A673 (cell line): ENCODE measurements around the gene SPATA24. TPM values are rescaled to one million over a fixed set of nuclear protein-coding genes. Genes with fewer than 3 reads are reported as not detected.

ENCODE experiments used
- BruUV-seq: library from RNA; stranded (reverse); fragments of 400-500 nt; replicated peaks from 2 replicates; lab custom pipeline; 2021; lab: Mats Ljungman, UMichigan
- CTCF ChIA-PET: fragments of 300-600 bp; sonication (Branson Sonifier 250); formaldehyde crosslinking; loops from one replicate; lab custom pipeline; 2022; ENCODE audit warnings: antibody characterized with exemption; lab: Charles Lee
- POLR2A ChIA-PET: fragments of 300-600 bp; sonication (Branson Sonifier 250); formaldehyde crosslinking; loops from one replicate; lab custom pipeline; 2022; ENCODE audit warnings: antibody characterized with exemption; ENCODE audit not compliant: low non-redundant PET; lab: Charles Lee
- DNase-seq: peaks from one replicate; pipeline ENCODE4 v3.0.0-alpha.2; 2015; ENCODE audit warnings: low spot score
- H3K27ac ChIP-seq: fragments of 200-600 bp; sonication (generic); 2 replicates; pipeline ENCODE4 v1.5.1; 2016; ENCODE audit warnings: mixed run types, low read depth, mild to moderate bottlenecking, mixed read lengths, antibody characterized with exemption, low read length; ENCODE audit not compliant: poor library complexity, severe bottlenecking
- H3K27me3 ChIP-seq: fragments of 200-600 bp; sonication (generic); replicated peaks from 2 replicates; pipeline ENCODE4 v1.6.1; 2017; ENCODE audit warnings: mixed run types, low read depth, mild to moderate bottlenecking, mixed read lengths, antibody characterized with exemption, low read length; ENCODE audit not compliant: insufficient read depth, poor library complexity
- H3K36me3 ChIP-seq: fragments of 200-600 bp; sonication (generic); 2 replicates; pipeline ENCODE4 v1.6.1; 2016; ENCODE audit warnings: mixed run types, mild to moderate bottlenecking, mixed read lengths, antibody characterized with exemption, low read length; ENCODE audit not compliant: insufficient read depth, poor library complexity, severe bottlenecking
- H3K4me1 ChIP-seq: fragments of 200-600 bp; sonication (generic); 2 replicates; pipeline ENCODE4 v1.6.1; 2017; ENCODE audit warnings: mixed run types, mild to moderate bottlenecking, mixed read lengths, antibody characterized with exemption, low read length; ENCODE audit not compliant: insufficient read depth, poor library complexity, severe bottlenecking
- H3K4me3 ChIP-seq: fragments of 200-600 bp; sonication (generic); 2 replicates; pipeline ENCODE4 v1.5.1; 2016; ENCODE audit warnings: low read depth, mixed run types, mild to moderate bottlenecking, mixed read lengths, low read length; ENCODE audit not compliant: poor library complexity, severe bottlenecking
- H3K9me3 ChIP-seq: fragments of 200-600 bp; sonication (generic); 2 replicates; pipeline ENCODE4 v1.6.1; 2016; ENCODE audit warnings: mixed run types, low read depth, mild to moderate bottlenecking, mixed read lengths, antibody characterized with exemption, low read length; ENCODE audit not compliant: poor library complexity, severe bottlenecking
- CTCF ChIP-seq: fragments of 300-800, 200-600 bp; sonication (generic); conservative IDR thresholded peaks from 2 replicates; pipeline ENCODE4 v1.5.1; 2017; ENCODE audit warnings: low read depth, mild to moderate bottlenecking, antibody characterized with exemption, low read length, moderate library complexity, mixed read lengths
- EZH2 ChIP-seq: fragments of 200-600 bp; sonication (generic); IDR thresholded peaks from 2 replicates; pipeline ENCODE4 v1.6.1; 2017; ENCODE audit warnings: borderline replicate concordance, low read depth, mild to moderate bottlenecking, mixed read lengths, antibody characterized with exemption, low read length; ENCODE audit not compliant: poor library complexity, severe bottlenecking
- intact Hi-C: fragments of 100-400 bp; cut with micrococcal nuclease; formaldehyde crosslinking; loops from one replicate; pipeline ENCODE4 v1.10.0; 2022; ENCODE audit not compliant: unreplicated experiment
- total RNA-seq: library from RNA; stranded (reverse); gene quantifications from 2 replicates; pipeline ENCODE4 v1.2.3, GENCODE V29; 2021

The SPATA24 gene
- total RNA-seq, 1 experiment from 2014 or later, result 4.2 TPM

GRCh38 chr5:139377226-139377625 is 26.7 kb downstream of the SPATA24 start:
- POLR2A ChIA-PET, result no interaction called here
- no peak for TF ChIP-seq CTCF

GRCh38 chr5:139376364-139376763 is 27.5 kb downstream of the SPATA24 start:
- no peak for DNase-seq
- no peak overlapping the region for H3K4me3 ChIP-seq
- CTCF ChIA-PET, result no interaction called here
- H3K27me3 ChIP-seq, result no peaks in the 10 kb centered on the region
- H3K9me3 ChIP-seq, result no peaks in the 10 kb centered on the region
- no peak overlapping the region for H3K27ac ChIP-seq
- no peaks in the 10 kb centered on the region for H3K4me1 ChIP-seq
- intact Hi-C loops, result no loop called here
- no peak for TF ChIP-seq EZH2
- TF ChIP-seq CTCF, result no peak
- peaks cover 8% of the 10 kb centered on the region for H3K36me3 ChIP-seq
- POLR2A ChIA-PET, result no interaction called here
- BruUV-seq, result no TSS peak

More at GRCh38 chr5:139377226-139377625, 26.7 kb downstream of the SPATA24 start:
- Histone ChIP-seq H3K4me3 (no peak overlapping the region), H3K4me1 (no peaks in the 10 kb centered on the region), H3K36me3 (peaks cover 3% of the 10 kb centered on the region), H3K27me3 (no peaks in the 10 kb centered on the region), H3K27ac (no peak overlapping the region), H3K9me3 (no peaks in the 10 kb centered on the region)
- DNase-seq, result no peak
- no TSS peak for BruUV-seq
- intact Hi-C loops, result no loop called here
- CTCF ChIA-PET, result no interaction called here

DNA sequence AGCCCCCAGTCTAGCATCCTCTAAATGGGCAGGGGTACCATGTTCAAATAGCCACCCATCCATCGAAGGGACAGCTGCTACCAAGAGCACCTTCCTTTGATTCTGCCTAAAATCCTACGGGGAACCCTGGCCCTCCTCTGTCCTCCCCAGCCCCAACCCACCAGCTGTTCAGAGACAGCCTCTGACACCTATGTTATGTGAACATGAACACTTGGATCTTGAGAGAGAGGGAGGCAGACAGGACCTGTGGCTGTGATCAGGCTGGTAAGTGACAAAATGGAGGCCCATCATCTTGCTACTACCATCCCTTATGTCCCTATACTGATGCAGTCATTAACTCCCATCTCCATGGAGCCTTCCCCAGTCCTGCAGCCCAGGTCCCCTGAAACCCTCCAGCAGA is 29.0 kb downstream of the SPATA24 start:
- TF ChIP-seq EZH2, result no peak
- no peak for TF ChIP-seq CTCF
- no TSS peak for BruUV-seq
- intact Hi-C loops, result no loop called here
- CTCF ChIA-PET, result no interaction called here
- H3K27ac ChIP-seq, result no peak overlapping the region
- POLR2A ChIA-PET, result no interaction called here
- no peaks in the 10 kb centered on the region for H3K4me1 ChIP-seq
- H3K36me3 ChIP-seq, result peaks cover 12% of the 10 kb centered on the region
- H3K27me3 ChIP-seq, result no peaks in the 10 kb centered on the region
- no peak overlapping the region for H3K4me3 ChIP-seq
- DNase-seq, result no peak
- no peaks in the 10 kb centered on the region for H3K9me3 ChIP-seq
